ENCODE measurements around the gene ZC3H12A.

GRCh38 chr1:37429029-37429428 lies 45.4 kb upstream of the ZC3H12A start:
- TF ChIP-seq CTCF (IDR thresholded peaks at IDR 0.05 in 8 of 11, conservative IDR thresholded peaks at IDR 0.05 in 3 of 11) (no peak), POLR2A (IDR thresholded peaks at IDR 0.05) (no peak)
